Measurements from ENCODE around the gene LRCOL1. TPM values are rescaled to one million over a fixed set of nuclear protein-coding genes. Genes with fewer than 3 reads are reported as not detected.

LRCOL1 gene
- total and polyA plus RNA-seq, 8 donors = 0.60 TPM; not detected in 7

- 80 to 86% (median 82%) methylated on average over 21 of the region's 21 CpGs for WGBS, 5 donors
- Histone ChIP-seq H3K9me3 (no peaks in the 10 kb centered on the region), H3K36me3 (no peaks in the 10 kb centered on the region), H3K27ac (no peak overlapping the region), H3K4me3 (no peak overlapping the region), H3K27me3 (peaks cover 0 to 24% (median 13%) of the 10 kb centered on the region in 3 donors), H3K4me1 (peaks cover 10 to 16% (median 13%) of the 10 kb centered on the region in 4 donors)
- intact Hi-C loops (cut with DNase I; ENCODE audit: low total_unique reads) = no loop called here
- DNase-seq = no peak
- TF ChIP-seq, protein P1, sequence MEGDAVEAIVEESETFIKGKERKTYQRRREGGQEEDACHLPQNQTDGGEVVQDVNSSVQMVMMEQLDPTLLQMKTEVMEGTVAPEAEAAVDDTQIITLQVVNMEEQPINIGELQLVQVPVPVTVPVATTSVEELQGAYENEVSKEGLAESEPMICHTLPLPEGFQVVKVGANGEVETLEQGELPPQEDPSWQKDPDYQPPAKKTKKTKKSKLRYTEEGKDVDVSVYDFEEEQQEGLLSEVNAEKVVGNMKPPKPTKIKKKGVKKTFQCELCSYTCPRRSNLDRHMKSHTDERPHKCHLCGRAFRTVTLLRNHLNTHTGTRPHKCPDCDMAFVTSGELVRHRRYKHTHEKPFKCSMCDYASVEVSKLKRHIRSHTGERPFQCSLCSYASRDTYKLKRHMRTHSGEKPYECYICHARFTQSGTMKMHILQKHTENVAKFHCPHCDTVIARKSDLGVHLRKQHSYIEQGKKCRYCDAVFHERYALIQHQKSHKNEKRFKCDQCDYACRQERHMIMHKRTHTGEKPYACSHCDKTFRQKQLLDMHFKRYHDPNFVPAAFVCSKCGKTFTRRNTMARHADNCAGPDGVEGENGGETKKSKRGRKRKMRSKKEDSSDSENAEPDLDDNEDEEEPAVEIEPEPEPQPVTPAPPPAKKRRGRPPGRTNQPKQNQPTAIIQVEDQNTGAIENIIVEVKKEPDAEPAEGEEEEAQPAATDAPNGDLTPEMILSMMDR (IDR thresholded peaks at IDR 0.05) = no peak
- TF ChIP-seq POLR2A (IDR thresholded peaks at IDR 0.05) (no peak), POLR2AphosphoS5 (IDR thresholded peaks at IDR 0.05) (no peak), EP300 (IDR thresholded peaks at IDR 0.05) (no peak)
Measured at GRCh38 chr12:132593071-132593470, 17.3 kb downstream of the LRCOL1 start.

DNA sequence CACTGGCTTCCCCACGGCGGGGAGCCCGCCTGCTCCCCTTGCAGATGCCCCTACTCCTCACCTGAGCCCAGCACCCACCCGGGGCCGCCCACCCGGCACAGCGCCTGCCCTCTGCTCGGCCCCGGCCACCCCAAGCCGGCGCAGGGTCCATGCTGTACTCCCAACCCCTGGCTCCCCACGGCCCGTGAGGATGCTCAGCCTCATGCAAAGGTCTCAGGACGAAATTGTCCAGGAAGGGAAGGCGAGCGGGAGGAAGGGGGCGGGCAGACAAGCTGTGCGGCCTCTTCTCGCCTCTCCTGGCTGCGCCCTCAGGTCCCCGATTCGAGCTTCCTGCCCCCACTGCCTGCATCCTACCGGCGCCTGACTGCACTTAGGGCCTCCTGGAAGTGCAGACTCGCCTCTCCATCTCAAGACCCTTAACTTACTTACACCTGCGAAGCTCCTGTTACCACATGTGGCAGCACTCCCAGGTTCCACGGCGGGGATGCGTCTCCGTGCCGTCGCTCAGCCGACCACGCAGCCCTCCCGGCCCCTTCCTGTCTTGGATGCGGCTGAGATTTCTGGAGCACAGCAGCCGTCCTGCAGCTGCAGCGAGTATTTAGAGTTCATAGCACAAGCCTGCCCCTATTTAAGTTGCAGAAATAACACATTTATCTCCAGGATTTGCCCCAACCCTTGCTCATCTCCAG lies 18.0 kb downstream of the LRCOL1 start:
- no peak for DNase-seq
- TF ChIP-seq, protein P1 (IDR thresholded peaks at IDR 0.05) = no peak
- no peak for TF ChIP-seq EP300 (IDR thresholded peaks at IDR 0.05)
- no peak for TF ChIP-seq POLR2A (IDR thresholded peaks at IDR 0.05)
- no peak for TF ChIP-seq POLR2AphosphoS5 (IDR thresholded peaks at IDR 0.05)
- Histone ChIP-seq H3K27ac (no peak overlapping the region), H3K4me1 (peaks cover 7 to 13% (median 9%) of the 10 kb centered on the region in 4 donors), H3K36me3 (no peaks in the 10 kb centered on the region), H3K4me3 (no peak overlapping the region), H3K9me3 (no peaks in the 10 kb centered on the region), H3K27me3 (peaks cover 0 to 24% (median 8%) of the 10 kb centered on the region in 3 donors)
- intact Hi-C loops (cut with DNase I; ENCODE audit: low total_unique reads) = no loop called here
- 81 to 89% (median 89%) methylated on average over 33 to 38 of the region's 38 CpGs for WGBS, 5 donors

- no peaks in the 10 kb centered on the region for H3K36me3 ChIP-seq
- 89 to 94% (median 91%) methylated on average over 44 to 45 of the region's 45 CpGs for WGBS, 5 donors
- DNase-seq = no peak
Measured at GRCh38 chr12:132591107-132591935, 19.1 kb downstream of the LRCOL1 start.

More at GRCh38 chr12:132591107-132591935, 19.1 kb downstream of the LRCOL1 start:
- no peaks in the 10 kb centered on the region for H3K9me3 ChIP-seq
- TF ChIP-seq, protein P1 (IDR thresholded peaks at IDR 0.05) = no peak
- no peak for TF ChIP-seq POLR2A (IDR thresholded peaks at IDR 0.05)
- no peak for TF ChIP-seq POLR2AphosphoS5 (IDR thresholded peaks at IDR 0.05)
- TF ChIP-seq EP300 (IDR thresholded peaks at IDR 0.05) = no peak
- no peak overlapping the region for H3K27ac ChIP-seq
- no peak overlapping the region for H3K4me3 ChIP-seq
- H3K27me3 ChIP-seq = peaks cover 0 to 22% (median 7%) of the 10 kb centered on the region in 3 donors
- intact Hi-C loops (cut with DNase I; ENCODE audit: low total_unique reads) = no loop called here
- H3K4me1 ChIP-seq = peaks cover 6 to 12% (median 9%) of the 10 kb centered on the region in 4 donors

Measured in stomach (tissue), 9 donors.